HG02623 (cell line): ENCODE data around the gene EIF3A.
A peak's percentile ranks its signal among the peaks of the same experiment; 100 is the strongest.
"Not testable (repeated sequence)": the region's sequence is repeated elsewhere in the genome, so short reads cannot be mapped to it uniquely, and the experiment has no call there.

Experiments used
- ATAC-seq: cut with Tn5 transposase; IDR thresholded peaks from one replicate; pipeline ENCODE4 v1.9.1; 2021; ENCODE audit warnings: moderate library complexity; ENCODE audit not compliant: unreplicated experiment

The EIF3A gene

GRCh38 chr10:119080521-119081259 is at the start of gene EIF3A:
Gene EIF3A (minus strand): TSS chr10:119080817. CDS start chr10:119080676, 141 bp downstream.
- ATAC-seq, result peak; percentile 78

GRCh38 chr10:119129721-119130120 is 49.1 kb upstream of the EIF3A start:
- no peak for ATAC-seq

- ATAC-seq, result no peak
Observed at GRCh38 chr10:119125942-119126341, 45.3 kb upstream of the EIF3A start.

- no peak for ATAC-seq
Observed at GRCh38 chr10:119120875-119121274, 40.3 kb upstream of the EIF3A start.

- peak; percentile 77 for ATAC-seq
Observed at GRCh38 chr10:119120413-119120867, 39.8 kb upstream of the EIF3A start.

- ATAC-seq, result no peak
Observed at GRCh38 chr10:119119400-119119799, 38.8 kb upstream of the EIF3A start.

- no peak for ATAC-seq
Observed at GRCh38 chr10:119118231-119118630, 37.6 kb upstream of the EIF3A start.

- ATAC-seq, result no peak
Observed at GRCh38 chr10:119116326-119116951, 35.8 kb upstream of the EIF3A start.

GRCh38 chr10:119115926-119116325 is 35.3 kb upstream of the EIF3A start:
- ATAC-seq, result no peak

GRCh38 chr10:119113751-119114732 is 33.4 kb upstream of the EIF3A start:
- no peak for ATAC-seq

- ATAC-seq, result no peak
Observed at GRCh38 chr10:119112056-119112455, 31.4 kb upstream of the EIF3A start.

- ATAC-seq, result not testable (repeated sequence)
Observed at GRCh38 chr10:119107771-119108170, 27.2 kb upstream of the EIF3A start.

GRCh38 chr10:119107106-119107505 is 26.5 kb upstream of the EIF3A start:
- ATAC-seq, result not testable (repeated sequence)

GRCh38 chr10:119105899-119106298 is 25.3 kb upstream of the EIF3A start:
- ATAC-seq, result not testable (repeated sequence)

- ATAC-seq, result no peak
Observed at GRCh38 chr10:119105155-119105554, 24.5 kb upstream of the EIF3A start.

GRCh38 chr10:119104654-119105015 is 24.0 kb upstream of the EIF3A start:
- ATAC-seq, result no peak

- peak; percentile 74 for ATAC-seq
Observed at GRCh38 chr10:119103903-119104653, 23.5 kb upstream of the EIF3A start, which contains the start of gene DENND10. Gene DENND10 (plus strand): TSS chr10:119104113. CDS start chr10:119104143, 30 bp downstream.

GRCh38 chr10:119103241-119103902 is 22.8 kb upstream of the EIF3A start:
- ATAC-seq, result no peak

GRCh38 chr10:119101366-119102098 is 20.9 kb upstream of the EIF3A start:
- ATAC-seq, result no peak
